Ovary (tissue), 9 donors: ENCODE measurements around the gene SAP30BP. TPM values are rescaled to one million over a fixed set of nuclear protein-coding genes. Genes with fewer than 3 reads are reported as not detected.

Source experiments
- DNase-seq, 5 donors: peaks; one replicate each; pipeline ENCODE4 v3.0.0-alpha.2; 2019 to 2020
- H3K27ac ChIP-seq, 2 donors: fragments of 200-600 bp; one replicate each; pipeline versions ENCODE4 v1.5.1 to v1.8.0; 2019 to 2022
- H3K27me3 ChIP-seq: fragments of 200-600 bp; one replicate; pipeline ENCODE4 v1.8.0; 2022
- H3K36me3 ChIP-seq: fragments of 200-600 bp; sonication (generic); one replicate; pipeline ENCODE4 v1.5.1; 2019
- H3K4me1 ChIP-seq: one replicate; pipeline ENCODE4 v1.8.1; 2013; ENCODE audit warnings: mild to moderate bottlenecking, moderate library complexity; ENCODE audit not compliant: insufficient read depth
- H3K4me3 ChIP-seq: fragments of 200-600 bp; sonication (generic); one replicate; pipeline ENCODE4 v1.5.1; 2017
- H3K9me3 ChIP-seq, 2 donors: fragments of 200-600 bp in 1 of 2; sonication (generic) in 1 of 2; one replicate each; pipeline versions ENCODE4 v1.5.1 to v1.8.1; 2013 to 2019; ENCODE audit warnings: mild to moderate bottlenecking in 1 of 2, moderate library complexity in 1 of 2
- CTCF ChIP-seq, 3 donors: fragments of 450-650 bp in 2 of 3; fragments of 200-600 bp in 1 of 3; IDR thresholded peaks; one replicate each; pipeline versions ENCODE4 v1.5.1 to v1.8.0; 2016 to 2022; ENCODE audit warnings: antibody characterized with exemption in 3 of 3, mild to moderate bottlenecking in 1 of 3
- EP300 ChIP-seq: sonication (generic); formaldehyde crosslinking; IDR thresholded peaks from one replicate; pipeline ENCODE4 v1.6.1; 2017; ENCODE audit warnings: antibody characterized with exemption
- POLR2A ChIP-seq: fragments of 450-650 bp; IDR thresholded peaks from one replicate; pipeline ENCODE4 v1.6.1; 2017; ENCODE audit warnings: antibody characterized with exemption, mild to moderate bottlenecking, moderate library complexity
- WGBS, 3 donors: extraction: QIAGEN DNeasy Blood & Tissue Kit in 1 of 3; methylation state at CpG; one replicate each; pipeline versions ENCODE4 v1.1.5 to v1.1.7; 2013 to 2017; 5-methylcytosine and 5-hydroxymethylcytosine counted together
- intact Hi-C, 4 donors: fragments of 100-400 bp; cut with DNase I; formaldehyde crosslinking; loops; one replicate each; pipeline versions ENCODE4 v1.11.0 to v1.15.1; 2022 to 2023
- polyA plus RNA-seq, 2 donors: library from polyadenylated mRNA; stranded (reverse); fragments of 200-250 nt in 1 of 2; fragments of 350-450 nt in 1 of 2; fragmentation: Illumina TruSeq in 1 of 2; extraction: RNeasy Lipid Tissue Mini Kit (QIAGEN cat#74804) in 1 of 2; gene quantifications; one replicate each; pipeline ENCODE4 v1.2.3, GENCODE V29; 2013 to 2014
- total RNA-seq, 7 donors: library from RNA; depleted of rRNA in 2 of 7; stranded (reverse); fragments of >200 nt in 2 of 7; fragmentation: NEBNext Ultra II Directional in 3 of 7; extraction: Animal tissue kit (Norgen Biotek cat#: 25700) in 3 of 7; gene quantifications; one replicate each; pipeline versions ENCODE4 v1.1.0 to v1.2.4, GENCODE V29; 2016 to 2023
- donor health status: DM: no; HTN: no; CAD: no; lungs with moderate emphysema.
- donor health status: DM: no; HTN: no; CAD: no.
- donor health status: Bipolar disorder and iron deficiency.
- donor health status: DM: yes; HTN: yes; CAD: no.
- donor health status: DM: no; HTN: no; CAD: no.
- donor health status: DM: yes; HTN: yes; CAD: no.

The SAP30BP gene
- total and polyA plus RNA-seq, 9 donors: 54.8 to 89.1 (median 81.7) TPM

GRCh38 chr17:75634754-75635609, 32.2 kb upstream of the SAP30BP start:
- peaks cover 8% of the 10 kb centered on the region for H3K4me1 ChIP-seq
- TF ChIP-seq POLR2A: no peak
- TF ChIP-seq EP300: no peak
- no peak for TF ChIP-seq CTCF (IDR thresholded peaks at IDR 0.05)
- peak in 3 of 5 donors; percentile 20 to 38 (median 26) for DNase-seq

GRCh38 chr17:75635610-75636202, 31.4 kb upstream of the SAP30BP start:
- DNase-seq: peak in 3 of 5 donors; percentile 15 to 33 (median 19)
- 82 to 85% (median 84%) methylated on average over 16 of the region's 16 CpGs for WGBS, 3 donors
- Histone ChIP-seq H3K36me3 (no peaks in the 10 kb centered on the region), H3K9me3 (no peaks in the 10 kb centered on the region), H3K27me3 (no peaks in the 10 kb centered on the region), H3K27ac (no peak overlapping the region), H3K4me3 (no peak overlapping the region), H3K4me1 (peaks cover 8% of the 10 kb centered on the region)
- intact Hi-C loops: no loop called here
- TF ChIP-seq CTCF (IDR thresholded peaks at IDR 0.05) (no peak), EP300 (no peak), POLR2A (no peak)

More at GRCh38 chr17:75634754-75635609, 32.2 kb upstream of the SAP30BP start:
- intact Hi-C loops: loop anchor here in 2 of 4 donors (5.0 kb wide), 1 partner anchor 112 kb away; no protein-coding TSS in a partner anchor
- Histone ChIP-seq H3K9me3 (no peaks in the 10 kb centered on the region), H3K27me3 (no peaks in the 10 kb centered on the region), H3K36me3 (no peaks in the 10 kb centered on the region), H3K27ac (peak overlapping the region in 1 of 2 donors; percentile 80), H3K4me3 (no peak overlapping the region)
- WGBS, 3 donors: 81 to 87% (median 84%) methylated on average over 20 of the region's 20 CpGs

GRCh38 chr17:75636381-75637142, 30.6 kb upstream of the SAP30BP start:
- intact Hi-C loops: no loop called here
- TF ChIP-seq POLR2A (no peak), CTCF (IDR thresholded peaks at IDR 0.05) (no peak), EP300 (no peak)
- peak in 3 of 5 donors; percentile 14 to 23 (median 21) for DNase-seq
- no peaks in the 10 kb centered on the region for H3K36me3 ChIP-seq
- H3K4me3 ChIP-seq: no peak overlapping the region
- H3K27ac ChIP-seq: no peak overlapping the region
- 89 to 92% (median 89%) methylated on average over 19 of the region's 19 CpGs for WGBS, 3 donors
- no peaks in the 10 kb centered on the region for H3K27me3 ChIP-seq
- H3K4me1 ChIP-seq: peaks cover 8% of the 10 kb centered on the region
- H3K9me3 ChIP-seq: no peaks in the 10 kb centered on the region

- H3K4me3 ChIP-seq: no peak overlapping the region
- H3K9me3 ChIP-seq: no peaks in the 10 kb centered on the region
- H3K27me3 ChIP-seq: no peaks in the 10 kb centered on the region
- intact Hi-C loops: no loop called here
- H3K27ac ChIP-seq: no peak overlapping the region
- no peaks in the 10 kb centered on the region for H3K36me3 ChIP-seq
- H3K4me1 ChIP-seq: peaks cover 8% of the 10 kb centered on the region
- TF ChIP-seq POLR2A: no peak
- no peak for TF ChIP-seq EP300
- no peak for TF ChIP-seq CTCF (IDR thresholded peaks at IDR 0.05)
- peak in 4 of 5 donors; percentile 21 to 49 (median 28) for DNase-seq
- WGBS, 3 donors: 82 to 90% (median 83%) methylated on average over 13 of the region's 13 CpGs
These were observed 30.0 kb upstream of the SAP30BP start for GRCh38 chr17:75637143-75637538.
